Coronary artery (tissue), 2 donors: ENCODE measurements around the gene DLG5.

Experiments
- DNase-seq: peaks from one replicate; pipeline ENCODE4 v3.0.0-alpha.2; 2017; ENCODE audit warnings: low spot score
- H3K27ac ChIP-seq, 2 donors: fragments of 200-600 bp; sonication (generic); one replicate each; pipeline ENCODE4 v1.5.1; 2016 to 2019
- H3K4me3 ChIP-seq: fragments of 200-600 bp; sonication (generic); 2 replicates; pipeline ENCODE4 v1.5.1; 2016; ENCODE audit warnings: mild to moderate bottlenecking, moderate library complexity
- CTCF ChIP-seq: fragments of 200-600 bp; sonication (generic); IDR thresholded peaks from one replicate; pipeline ENCODE4 v1.5.1; 2019; ENCODE audit warnings: antibody characterized with exemption

DLG5 gene

DNA sequence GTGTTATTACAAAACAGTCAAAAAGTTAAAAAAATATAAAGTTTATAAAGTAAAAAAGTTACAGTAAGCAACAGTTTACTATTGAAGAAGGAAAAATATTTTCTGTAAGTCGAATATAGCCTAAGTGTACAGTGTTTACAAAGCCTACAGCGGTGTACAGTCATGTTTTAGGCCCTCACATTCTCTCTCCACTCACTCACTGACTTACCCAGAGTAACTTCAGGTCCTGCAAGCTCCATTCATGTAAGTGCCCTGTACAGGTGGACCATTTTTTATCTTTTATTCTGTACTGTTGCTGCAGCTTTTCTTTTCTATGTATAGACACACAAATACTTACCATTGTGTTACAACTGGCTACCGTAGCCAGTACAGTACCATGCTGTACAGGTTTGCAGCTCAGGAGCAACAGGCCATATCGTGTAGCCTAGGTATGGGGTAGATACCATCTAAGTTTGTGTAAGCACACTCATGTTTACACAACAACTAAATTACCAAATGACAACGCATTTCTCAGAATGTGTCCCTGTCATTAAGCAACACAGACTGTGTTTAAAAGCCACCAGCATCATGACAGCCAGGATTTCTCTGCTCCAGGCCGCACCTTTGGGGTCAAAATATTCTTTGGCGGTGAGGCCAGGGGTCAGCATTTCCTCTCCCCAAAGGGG, 67.2 kb downstream of the DLG5 start:
- no peak for DNase-seq
- Histone ChIP-seq H3K4me3 (no peak overlapping the region), H3K27ac (no peak overlapping the region)
- no peak for TF ChIP-seq CTCF

DNA sequence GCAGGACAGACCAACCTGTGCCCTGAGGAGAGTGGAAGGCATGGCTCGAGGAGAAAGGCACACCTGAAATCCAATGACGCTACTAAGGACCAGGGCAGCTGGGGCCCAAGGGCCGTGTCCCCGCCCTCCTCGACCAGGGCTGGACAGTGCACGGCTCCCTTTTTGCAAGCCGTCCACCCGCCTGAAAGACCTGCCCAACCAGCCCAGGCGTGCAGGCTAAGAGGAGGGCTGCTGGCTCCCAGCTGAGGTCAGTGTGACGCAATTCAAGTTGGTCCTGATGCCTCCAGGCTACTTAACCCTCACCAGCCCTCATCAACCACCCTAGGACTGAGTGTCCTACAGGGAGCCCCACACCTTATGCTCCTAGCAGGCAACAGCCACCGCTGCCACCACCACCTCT, 69.3 kb downstream of the DLG5 start:
- no peak for DNase-seq
- H3K4me3 ChIP-seq: no peak overlapping the region
- H3K27ac ChIP-seq: no peak overlapping the region
- TF ChIP-seq CTCF: no peak

DNA sequence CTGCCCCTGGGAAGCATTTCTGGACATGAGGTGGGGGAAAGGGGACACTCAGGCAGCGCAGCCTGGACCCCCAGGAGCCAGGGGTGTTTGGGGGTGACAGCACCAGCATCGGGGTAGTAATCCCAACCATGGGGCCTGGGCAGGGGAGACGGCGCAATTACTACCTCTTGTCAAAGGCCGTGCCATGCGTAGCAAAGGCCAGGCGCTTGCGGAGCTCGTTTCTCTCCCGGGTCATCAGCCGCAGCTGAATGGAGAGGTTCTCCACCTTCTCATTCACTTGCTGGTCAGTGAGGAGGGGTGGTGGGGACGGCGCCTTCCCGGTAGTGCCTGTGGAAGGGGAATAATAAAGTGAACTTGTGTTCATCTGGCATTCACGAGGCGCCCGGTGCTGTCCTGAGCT, 70.0 kb downstream of the DLG5 start:
- H3K4me3 ChIP-seq: no peak overlapping the region
- DNase-seq: no peak
- no peak overlapping the region for H3K27ac ChIP-seq
- no peak for TF ChIP-seq CTCF

DNA sequence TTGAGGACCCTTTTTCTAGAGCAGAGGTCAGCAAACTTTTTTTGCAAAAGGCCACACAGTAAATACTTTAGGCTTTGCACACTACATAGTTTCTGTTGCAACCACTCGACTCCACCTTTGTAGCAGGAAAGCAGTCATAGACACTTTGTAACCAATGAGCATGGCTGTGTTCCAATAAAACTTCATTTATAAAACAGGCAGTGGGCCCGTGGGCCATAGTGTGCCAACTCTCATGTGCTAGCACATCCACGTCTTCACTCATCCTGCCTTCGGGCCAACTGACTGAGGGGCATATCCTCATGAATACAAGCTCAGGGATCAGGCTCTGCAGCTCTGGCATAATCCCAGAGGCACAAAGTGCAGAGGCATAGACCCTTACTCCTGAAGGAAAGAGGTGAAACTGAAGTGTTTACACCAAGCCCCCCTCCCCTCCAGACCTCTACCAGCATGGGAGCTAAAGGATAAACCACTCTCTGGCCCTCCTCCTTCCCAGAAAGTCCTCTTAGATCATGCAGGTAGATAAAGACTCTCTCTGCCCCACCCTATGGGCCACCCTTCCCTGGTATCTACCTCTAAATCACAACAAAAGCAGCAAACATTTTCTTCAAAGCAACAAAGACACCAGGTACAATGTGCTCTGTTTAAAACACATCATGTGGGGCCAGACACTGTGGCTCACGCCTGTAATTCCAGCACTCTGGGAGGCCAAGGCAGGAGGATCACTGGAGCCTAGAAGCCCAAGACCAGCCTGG, 71.0 kb downstream of the DLG5 start:
- Histone ChIP-seq H3K4me3 (no peak overlapping the region), H3K27ac (no peak overlapping the region)
- no peak for DNase-seq
- TF ChIP-seq CTCF: no peak

DNA sequence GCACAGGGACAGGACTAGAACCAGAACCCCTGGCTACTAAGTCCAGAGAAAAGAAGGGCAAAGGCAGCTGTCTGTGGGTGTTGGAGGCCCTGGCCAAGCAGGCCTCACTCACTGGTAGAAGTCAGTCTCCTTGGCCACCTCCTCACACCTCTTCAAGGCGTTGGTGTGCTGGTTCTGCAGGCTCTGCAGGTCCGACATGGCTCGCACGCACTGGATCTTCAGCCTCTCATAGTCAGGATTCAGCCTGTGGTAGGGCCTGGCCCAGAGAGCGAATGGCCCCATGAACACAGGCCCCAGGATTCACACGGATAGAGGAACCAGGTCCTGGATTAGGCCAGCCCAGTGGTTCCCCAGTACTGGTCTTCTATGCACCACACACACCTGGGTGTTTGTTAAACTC, 72.4 kb downstream of the DLG5 start:
- DNase-seq: no peak
- H3K4me3 ChIP-seq: no peak overlapping the region
- no peak overlapping the region for H3K27ac ChIP-seq
- TF ChIP-seq CTCF: no peak

DNA sequence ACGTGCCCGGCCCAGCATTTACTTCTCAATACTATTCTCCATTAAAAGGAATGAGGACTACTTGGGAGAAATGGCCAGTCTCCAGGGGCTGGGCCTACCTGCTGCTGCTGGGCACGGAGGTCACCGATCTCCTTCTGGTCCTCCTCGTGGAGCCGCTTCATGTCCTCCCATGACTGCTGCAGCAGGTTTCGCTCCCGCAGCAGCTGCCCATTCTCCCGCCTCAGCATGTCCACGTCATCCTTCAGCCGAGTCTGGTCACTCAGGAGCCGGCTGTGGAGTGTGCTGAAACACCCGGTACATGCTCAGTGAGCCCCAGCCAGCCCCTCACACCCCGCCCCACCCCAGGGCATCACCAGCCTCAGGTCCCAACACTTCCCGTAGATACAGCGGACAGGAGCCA, 73.3 kb downstream of the DLG5 start:
- no peak for TF ChIP-seq CTCF

More for the DNA sequence above, 73.3 kb downstream of the DLG5 start:
- H3K4me3 ChIP-seq: no peak overlapping the region
- no peak overlapping the region for H3K27ac ChIP-seq
- DNase-seq: no peak
